ENCODE measurements around the gene PTX3. TPM values are rescaled to one million over a fixed set of nuclear protein-coding genes. Genes with fewer than 3 reads are reported as not detected.

Gene PTX3
- total and polyA plus RNA-seq, 2 of the 13 experiments (the other 11 are each of a cell fraction or from before 2014, with no cell fraction given) = not detected

DNA sequence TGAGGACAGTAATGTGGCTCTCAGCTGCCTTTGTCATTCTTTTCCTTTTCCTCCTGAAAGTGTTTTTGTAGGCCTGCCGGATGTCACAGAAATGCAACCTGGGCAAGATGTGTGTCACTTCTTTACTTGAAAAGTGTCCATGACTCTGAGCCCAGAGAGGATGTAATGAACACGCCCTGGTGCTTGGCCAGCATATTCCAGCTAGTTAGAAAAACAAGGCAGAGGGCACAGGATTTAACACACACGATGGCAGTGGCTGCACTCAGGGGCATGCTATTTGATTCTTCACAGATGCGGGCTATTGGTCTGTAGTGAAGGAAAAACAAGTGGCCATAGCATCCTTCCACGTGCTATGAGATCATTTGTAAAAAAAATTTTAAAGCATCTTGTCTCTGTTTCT lies 30.3 kb upstream of the PTX3 start:
- DNase-seq (ENCODE audit: low spot score) (no peak), ATAC-seq (no peak), FAIRE-seq (no peak)
- no TSS peak for BruUV-seq (replicated peaks)
- no peak overlapping the region for H3K27ac ChIP-seq (ENCODE audit: extremely low read length, insufficient read depth, low read length)
- H3K4me2 ChIP-seq (ENCODE audit: low read depth, low read length) = no peak overlapping the region
- ChIA-PET POLR2A (no interaction called here), CTCF (ENCODE audit: low intra/inter-chr PET ratio, low total read pairs) (no interaction called here)
- TF ChIP-seq PLRG1 (conservative IDR thresholded peaks at IDR 0.05) = no peak
- no peak for TF ChIP-seq ZNF468 (CRISPR knock-in tag; IDR thresholded peaks at IDR 0.05)
- no peak for TF ChIP-seq GZF1 (CRISPR knock-in tag; IDR thresholded peaks at IDR 0.05)
- no peak for TF ChIP-seq ZNF766 (CRISPR knock-in tag; IDR thresholded peaks at IDR 0.05; ENCODE audit: borderline replicate concordance)
- TF ChIP-seq, protein P1, sequence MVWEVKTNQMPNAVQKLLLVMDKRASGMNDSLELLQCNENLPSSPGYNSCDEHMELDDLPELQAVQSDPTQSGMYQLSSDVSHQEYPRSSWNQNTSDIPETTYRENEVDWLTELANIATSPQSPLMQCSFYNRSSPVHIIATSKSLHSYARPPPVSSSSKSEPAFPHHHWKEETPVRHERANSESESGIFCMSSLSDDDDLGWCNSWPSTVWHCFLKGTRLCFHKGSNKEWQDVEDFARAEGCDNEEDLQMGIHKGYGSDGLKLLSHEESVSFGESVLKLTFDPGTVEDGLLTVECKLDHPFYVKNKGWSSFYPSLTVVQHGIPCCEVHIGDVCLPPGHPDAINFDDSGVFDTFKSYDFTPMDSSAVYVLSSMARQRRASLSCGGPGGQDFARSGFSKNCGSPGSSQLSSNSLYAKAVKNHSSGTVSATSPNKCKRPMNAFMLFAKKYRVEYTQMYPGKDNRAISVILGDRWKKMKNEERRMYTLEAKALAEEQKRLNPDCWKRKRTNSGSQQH (CRISPR knock-in tag; IDR thresholded peaks at IDR 0.05; ENCODE audit: low read depth) = no peak
- no peak for TF ChIP-seq ZSCAN22 (CRISPR knock-in tag; IDR thresholded peaks at IDR 0.05)
- TF ChIP-seq ZNF234 (CRISPR knock-in tag; conservative IDR thresholded peaks at IDR 0.05) = no peak
- TF ChIP-seq TCF7 (IDR thresholded peaks at IDR 0.05; ENCODE audit: low read depth) = no peak
- no peak for TF ChIP-seq SP1 (IDR thresholded peaks at IDR 0.05)
- TF ChIP-seq SP1 (CRISPR knock-in tag; IDR thresholded peaks at IDR 0.05) = no peak
- TF ChIP-seq ZKSCAN5 (CRISPR knock-in tag; IDR thresholded peaks at IDR 0.05) = no peak
- TF ChIP-seq MED8 (CRISPR knock-in tag; IDR thresholded peaks at IDR 0.05; ENCODE audit: insufficient replicate concordance) = no peak
- TF ChIP-seq, protein P2, sequence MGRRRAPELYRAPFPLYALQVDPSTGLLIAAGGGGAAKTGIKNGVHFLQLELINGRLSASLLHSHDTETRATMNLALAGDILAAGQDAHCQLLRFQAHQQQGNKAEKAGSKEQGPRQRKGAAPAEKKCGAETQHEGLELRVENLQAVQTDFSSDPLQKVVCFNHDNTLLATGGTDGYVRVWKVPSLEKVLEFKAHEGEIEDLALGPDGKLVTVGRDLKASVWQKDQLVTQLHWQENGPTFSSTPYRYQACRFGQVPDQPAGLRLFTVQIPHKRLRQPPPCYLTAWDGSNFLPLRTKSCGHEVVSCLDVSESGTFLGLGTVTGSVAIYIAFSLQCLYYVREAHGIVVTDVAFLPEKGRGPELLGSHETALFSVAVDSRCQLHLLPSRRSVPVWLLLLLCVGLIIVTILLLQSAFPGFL (CRISPR knock-in tag; IDR thresholded peaks at IDR 0.05) = no peak
- no peaks in the 10 kb centered on the region for H3K9me3 ChIP-seq (ENCODE audit: low read length)
- H3K4me3 ChIP-seq (replicated peaks in 1 of 3; ENCODE audit: insufficient read depth in 1 of 3, low read depth in 2 of 3, low read length in 3 of 3) = no peak overlapping the region
- no peaks in the 10 kb centered on the region for H3K27me3 ChIP-seq (ENCODE audit: control insufficient read depth in 1 of 2, insufficient read depth in 2 of 2, low read length in 2 of 2)
- no peak overlapping the region for H2AFZ ChIP-seq (ENCODE audit: low read length)
- intact Hi-C loops (cut with micrococcal nuclease; ENCODE audit: unreplicated experiment) (no loop called here), in situ Hi-C loops (cut with HindIII; ENCODE audit: extremely low pct_ligation_motif_present, low pct_unique_long_range_greater_than_20kb) (no loop called here)
- no peaks in the 10 kb centered on the region for H4K20me1 ChIP-seq (ENCODE audit: insufficient read depth, low read length)
- no peaks in the 10 kb centered on the region for H3K36me3 ChIP-seq (replicated peaks in 1 of 2; ENCODE audit: control insufficient read depth in 1 of 2, insufficient read depth in 2 of 2, low read length in 2 of 2)
- H3K4me1 ChIP-seq (ENCODE audit: insufficient read depth, low read length) = no peaks in the 10 kb centered on the region
- no peak overlapping the region for H3K9ac ChIP-seq (ENCODE audit: insufficient read depth, low read depth, low read length)
- WGBS (ENCODE audit: low lambda C conversion rate) = 11% methylated on average over 4 of the region's 5 CpGs
- H3K79me2 ChIP-seq (ENCODE audit: insufficient read depth, low read length) = no peaks in the 10 kb centered on the region
